MCF 10A (cell line): Measurements from ENCODE around the gene PHLDB2. TPM values are rescaled to one million over a fixed set of nuclear protein-coding genes. Genes with fewer than 3 reads are reported as not detected.

Experiments used
- BruUV-seq: library from RNA; stranded (reverse); fragments of 400-500 nt; replicated peaks from 2 replicates; lab custom pipeline; 2021; lab: Mats Ljungman, UMichigan
- CTCF ChIA-PET: fragments of 300-600 bp; sonication (Branson Sonifier 250); formaldehyde crosslinking; extraction: SDS; loops from one replicate; lab custom pipeline; 2021; ENCODE audit warnings: antibody characterized with exemption, inconsistent platforms; lab: Yijun Ruan, JAX
- POLR2A ChIA-PET: fragments of 300-600, 350-650 bp; sonication (Branson Sonifier 250); formaldehyde crosslinking; extraction: SDS; loops from one replicate; lab custom pipeline; 2020; ENCODE audit warnings: antibody characterized with exemption, inconsistent platforms; lab: Yijun Ruan, JAX
- DNase-seq: peaks from one replicate; pipeline ENCODE4 v3.0.0-alpha.2; 2018; ENCODE audit not compliant: unreplicated experiment
- H3K27ac Mint-ChIP-seq: one replicate; pipeline ENCODE4 v1.8.0; 2022; ENCODE audit warnings: mild to moderate bottlenecking, low read depth, mixed read lengths; ENCODE audit not compliant: unreplicated experiment
- H3K27me3 Mint-ChIP-seq: one replicate; pipeline ENCODE4 v1.8.0; 2022; ENCODE audit warnings: mixed read lengths; ENCODE audit not compliant: insufficient read depth, unreplicated experiment
- H3K36me3 Mint-ChIP-seq: one replicate; pipeline ENCODE4 v1.8.0; 2022; ENCODE audit warnings: mild to moderate bottlenecking, moderate library complexity, mixed read lengths; ENCODE audit not compliant: insufficient read depth, unreplicated experiment
- H3K4me1 Mint-ChIP-seq: one replicate; pipeline ENCODE4 v1.8.0; 2022; ENCODE audit warnings: mixed read lengths; ENCODE audit not compliant: insufficient read depth, unreplicated experiment
- H3K4me3 Mint-ChIP-seq: one replicate; pipeline ENCODE4 v1.8.0; 2022; ENCODE audit warnings: mild to moderate bottlenecking, moderate library complexity, mixed read lengths; ENCODE audit not compliant: unreplicated experiment
- H3K9me3 Mint-ChIP-seq: one replicate; pipeline ENCODE4 v1.8.0; 2022; ENCODE audit warnings: mixed read lengths; ENCODE audit not compliant: unreplicated experiment
- intact Hi-C: fragments of 100-400 bp; cut with micrococcal nuclease; formaldehyde crosslinking; loops from 2 replicates; pipeline ENCODE4 v1.14.1; 2022
- total RNA-seq: library from RNA; stranded (reverse); gene quantifications from 2 replicates; pipeline ENCODE4 v1.2.3, GENCODE V29; 2022
- TF ChIP-seq, protein P1 (sequence below): fragments of 200-600 bp; IDR thresholded peaks from one replicate; pipeline ENCODE4 v1.8.0; 2022; ENCODE audit warnings: antibody characterized with exemption, mild to moderate bottlenecking; ENCODE audit not compliant: unreplicated experiment

The PHLDB2 gene
- total RNA-seq, 1 experiment from 2014 or later: 109 TPM

GRCh38 chr3:111936191-111936841, 77.3 kb downstream of the PHLDB2 start:
- Mint-ChIP-seq H3K4me1 (peaks cover 11% of the 10 kb centered on the region), H3K4me3 (peak overlapping the region; percentile 25), H3K27me3 (no peaks in the 10 kb centered on the region), H3K27ac (peak overlapping the region; percentile 87), H3K36me3 (peaks cover 82% of the 10 kb centered on the region), H3K9me3 (no peaks in the 10 kb centered on the region)
- POLR2A ChIA-PET: interaction anchor here (0.5 to 3.0 kb wide), 8 partner anchors 11 to 367 kb away, joined by 3 to 23 read pairs (median 3); no protein-coding TSS in a partner anchor
- peak; percentile 19 for DNase-seq
- BruUV-seq: TSS peak; percentile 36
- intact Hi-C loops: loop anchor here (2.0 kb wide), 1 partner anchor 32 kb away; no protein-coding TSS in a partner anchor
- CTCF ChIA-PET: interaction anchor here (0.5 to 1.5 kb wide), 7 partner anchors 31 to 220 kb away, joined by 3 to 6 read pairs (median 3); no protein-coding TSS in a partner anchor
- TF ChIP-seq, protein P1, sequence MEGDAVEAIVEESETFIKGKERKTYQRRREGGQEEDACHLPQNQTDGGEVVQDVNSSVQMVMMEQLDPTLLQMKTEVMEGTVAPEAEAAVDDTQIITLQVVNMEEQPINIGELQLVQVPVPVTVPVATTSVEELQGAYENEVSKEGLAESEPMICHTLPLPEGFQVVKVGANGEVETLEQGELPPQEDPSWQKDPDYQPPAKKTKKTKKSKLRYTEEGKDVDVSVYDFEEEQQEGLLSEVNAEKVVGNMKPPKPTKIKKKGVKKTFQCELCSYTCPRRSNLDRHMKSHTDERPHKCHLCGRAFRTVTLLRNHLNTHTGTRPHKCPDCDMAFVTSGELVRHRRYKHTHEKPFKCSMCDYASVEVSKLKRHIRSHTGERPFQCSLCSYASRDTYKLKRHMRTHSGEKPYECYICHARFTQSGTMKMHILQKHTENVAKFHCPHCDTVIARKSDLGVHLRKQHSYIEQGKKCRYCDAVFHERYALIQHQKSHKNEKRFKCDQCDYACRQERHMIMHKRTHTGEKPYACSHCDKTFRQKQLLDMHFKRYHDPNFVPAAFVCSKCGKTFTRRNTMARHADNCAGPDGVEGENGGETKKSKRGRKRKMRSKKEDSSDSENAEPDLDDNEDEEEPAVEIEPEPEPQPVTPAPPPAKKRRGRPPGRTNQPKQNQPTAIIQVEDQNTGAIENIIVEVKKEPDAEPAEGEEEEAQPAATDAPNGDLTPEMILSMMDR: no peak

GRCh38 chr3:111936967-111937366, 77.9 kb downstream of the PHLDB2 start:
- Mint-ChIP-seq H3K4me1 (peaks cover 11% of the 10 kb centered on the region), H3K9me3 (no peaks in the 10 kb centered on the region), H3K27me3 (no peaks in the 10 kb centered on the region), H3K4me3 (no peak overlapping the region), H3K27ac (peak overlapping the region; percentile 31), H3K36me3 (peaks cover 82% of the 10 kb centered on the region)
- TF ChIP-seq, protein P1: no peak
- intact Hi-C loops: loop anchor here (2.0 kb wide), 1 partner anchor 32 kb away; no protein-coding TSS in a partner anchor
- ChIA-PET CTCF (interaction anchor here (0.5 to 1.4 kb wide), 5 partner anchors 14 to 220 kb away, joined by 3 to 6 read pairs (median 4); no protein-coding TSS in a partner anchor), POLR2A (interaction anchor here (0.6 to 3.0 kb wide), 6 partner anchors 12 to 368 kb away, joined by 3 to 23 read pairs (median 4); no protein-coding TSS in a partner anchor)
- DNase-seq: no peak
- BruUV-seq: no TSS peak

DNA sequence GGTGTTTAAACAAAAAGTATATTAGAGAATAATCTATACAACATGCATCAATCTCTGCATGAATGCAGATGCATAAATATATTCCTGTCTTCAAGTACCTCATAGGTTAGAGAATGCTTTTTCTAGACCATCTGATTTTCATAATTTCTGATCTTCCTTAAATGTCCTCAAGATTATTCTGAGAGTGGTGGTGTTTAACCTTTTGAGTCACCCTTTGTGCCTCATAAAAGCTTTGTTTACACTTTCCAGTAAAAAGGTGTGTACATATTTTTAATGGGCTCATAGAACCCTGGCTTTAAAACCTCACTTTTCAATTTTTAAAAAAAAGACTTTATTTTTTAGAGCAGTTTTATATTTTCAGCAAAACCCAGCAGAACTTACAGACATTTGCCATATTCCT, 78.8 kb downstream of the PHLDB2 start:
- DNase-seq: no peak
- POLR2A ChIA-PET: interaction anchor here (1.1 to 3.0 kb wide), 3 partner anchors 13 to 39 kb away, joined by 3 to 23 read pairs (median 13); no protein-coding TSS in a partner anchor
- no peaks in the 10 kb centered on the region for H3K27me3 Mint-ChIP-seq
- H3K27ac Mint-ChIP-seq: peak overlapping the region; percentile 31
- H3K9me3 Mint-ChIP-seq: no peaks in the 10 kb centered on the region
- no peak overlapping the region for H3K4me3 Mint-ChIP-seq
- TF ChIP-seq, protein P1: no peak
- intact Hi-C loops: loop anchor here (2.0 kb wide), 1 partner anchor 33 kb away; no protein-coding TSS in a partner anchor
- H3K36me3 Mint-ChIP-seq: peaks cover 82% of the 10 kb centered on the region
- BruUV-seq: no TSS peak
- CTCF ChIA-PET: interaction anchor here (0.6 to 1.0 kb wide), 2 partner anchors 13 to 229 kb away, joined by 3 to 4 read pairs; no protein-coding TSS in a partner anchor
- H3K4me1 Mint-ChIP-seq: peaks cover 11% of the 10 kb centered on the region

GRCh38 chr3:111939873-111940272, 80.8 kb downstream of the PHLDB2 start:
- H3K4me1 Mint-ChIP-seq: peaks cover 18% of the 10 kb centered on the region
- intact Hi-C loops: no loop called here
- H3K27ac Mint-ChIP-seq: no peak overlapping the region
- TF ChIP-seq, protein P1: no peak
- peaks cover 83% of the 10 kb centered on the region for H3K36me3 Mint-ChIP-seq
- H3K27me3 Mint-ChIP-seq: no peaks in the 10 kb centered on the region
- CTCF ChIA-PET: interaction anchor here (0.6 to 1.0 kb wide), 2 partner anchors 50 to 610 kb away, joined by 3 to 4 read pairs; no protein-coding TSS in a partner anchor
- H3K9me3 Mint-ChIP-seq: no peaks in the 10 kb centered on the region
- BruUV-seq: no TSS peak
- H3K4me3 Mint-ChIP-seq: no peak overlapping the region
- POLR2A ChIA-PET: interaction anchor here (1.9 kb wide), 1 partner anchor 14 kb away, joined by 4 read pairs; no protein-coding TSS in a partner anchor
- no peak for DNase-seq
